Astrocyte (in vitro differentiated cells and primary cell): Measurements from ENCODE around the gene ACACB. TPM values are rescaled to one million over a fixed set of nuclear protein-coding genes. Genes with fewer than 3 reads are reported as not detected.

Source experiments
- DNase-seq: peaks from one replicate; pipeline ENCODE4 v3.0.0-alpha.2; 2010; ENCODE audit warnings: low read depth
- FAIRE-seq: peaks from 2 replicates; lab custom pipeline; 2011; peaks lifted over from hg19 to GRCh38; lab: Jason Lieb, UNC
- H2AFZ ChIP-seq: 2 replicates; pipeline ENCODE4 v1.6.0; 2012; ENCODE audit warnings: low read depth, low read length, inconsistent platforms
- H3K27ac ChIP-seq: 2 replicates; pipeline ENCODE4 v1.5.1; 2011; ENCODE audit warnings: low read depth, low read length, inconsistent platforms
- H3K27me3 ChIP-seq: 2 replicates; pipeline ENCODE4 v1.6.0; 2011; ENCODE audit warnings: low read length, inconsistent platforms; ENCODE audit not compliant: insufficient read depth
- H3K36me3 ChIP-seq: 2 replicates; pipeline ENCODE4 v1.5.1; 2011; ENCODE audit warnings: low read length, inconsistent platforms; ENCODE audit not compliant: insufficient read depth
- H3K4me1 ChIP-seq: 2 replicates; pipeline ENCODE4 v1.5.1; 2011; ENCODE audit warnings: low read length, inconsistent platforms; ENCODE audit not compliant: insufficient read depth
- H3K4me2 ChIP-seq: 2 replicates; pipeline ENCODE4 v1.6.0; 2012; ENCODE audit warnings: low read length, inconsistent platforms
- H3K4me3 ChIP-seq: 2 replicates; pipeline ENCODE4 v1.5.1; 2011; ENCODE audit warnings: low read depth, mild to moderate bottlenecking, low read length, inconsistent platforms; ENCODE audit not compliant: insufficient read depth
- H3K79me2 ChIP-seq: 2 replicates; pipeline ENCODE4 v1.6.0; 2012; ENCODE audit warnings: mild to moderate bottlenecking, low read length, inconsistent platforms; ENCODE audit not compliant: insufficient read depth
- H3K9ac ChIP-seq: 2 replicates; pipeline ENCODE4 v1.6.0; 2012; ENCODE audit warnings: mild to moderate bottlenecking, low read length, inconsistent platforms
- H3K9me3 ChIP-seq: 2 replicates; pipeline ENCODE4 v1.5.1; 2012; ENCODE audit warnings: low read depth, mild to moderate bottlenecking, low read length, inconsistent platforms; ENCODE audit not compliant: insufficient read depth
- H4K20me1 ChIP-seq: 2 replicates; pipeline ENCODE4 v1.6.0; 2012; ENCODE audit warnings: low read length, inconsistent platforms; ENCODE audit not compliant: insufficient read depth
- H3K27ac Mint-ChIP-seq: one replicate; pipeline ENCODE4 v1.8.0; 2021; ENCODE audit warnings: mild to moderate bottlenecking, mixed read lengths; ENCODE audit not compliant: unreplicated experiment
- H3K27me3 Mint-ChIP-seq: one replicate; pipeline ENCODE4 v1.8.0; 2021; ENCODE audit warnings: low read depth, mixed read lengths; ENCODE audit not compliant: unreplicated experiment
- H3K36me3 Mint-ChIP-seq: one replicate; pipeline ENCODE4 v1.8.0; 2021; ENCODE audit warnings: low read depth, mixed read lengths; ENCODE audit not compliant: unreplicated experiment
- H3K4me1 Mint-ChIP-seq: one replicate; pipeline ENCODE4 v1.8.0; 2021; ENCODE audit warnings: low read depth, mixed read lengths; ENCODE audit not compliant: unreplicated experiment
- H3K4me3 Mint-ChIP-seq: one replicate; pipeline ENCODE4 v1.8.0; 2021; ENCODE audit warnings: mild to moderate bottlenecking, moderate library complexity, mixed read lengths; ENCODE audit not compliant: unreplicated experiment
- H3K9me3 Mint-ChIP-seq: one replicate; pipeline ENCODE4 v1.8.0; 2021; ENCODE audit warnings: mild to moderate bottlenecking, mixed read lengths; ENCODE audit not compliant: unreplicated experiment
- EZH2 ChIP-seq: IDR thresholded peaks from 2 replicates; pipeline ENCODE4 v1.6.1; 2012; ENCODE audit warnings: mild to moderate bottlenecking, low read length, inconsistent platforms; ENCODE audit not compliant: insufficient read depth
- total RNA-seq: library from RNA; stranded (reverse); gene quantifications from 2 replicates; pipeline ENCODE4 v1.2.1, GENCODE V29; 2021
- TF ChIP-seq, protein P1 (sequence below): IDR thresholded peaks from 2 replicates; pipeline ENCODE4 v1.5.1; 2011; ENCODE audit warnings: low read depth, mild to moderate bottlenecking, inconsistent platforms, low read length, moderate library complexity; ENCODE audit not compliant: insufficient read depth

ACACB gene
- total RNA-seq, 1 donor from 2014 or later: 3.9 TPM

DNA sequence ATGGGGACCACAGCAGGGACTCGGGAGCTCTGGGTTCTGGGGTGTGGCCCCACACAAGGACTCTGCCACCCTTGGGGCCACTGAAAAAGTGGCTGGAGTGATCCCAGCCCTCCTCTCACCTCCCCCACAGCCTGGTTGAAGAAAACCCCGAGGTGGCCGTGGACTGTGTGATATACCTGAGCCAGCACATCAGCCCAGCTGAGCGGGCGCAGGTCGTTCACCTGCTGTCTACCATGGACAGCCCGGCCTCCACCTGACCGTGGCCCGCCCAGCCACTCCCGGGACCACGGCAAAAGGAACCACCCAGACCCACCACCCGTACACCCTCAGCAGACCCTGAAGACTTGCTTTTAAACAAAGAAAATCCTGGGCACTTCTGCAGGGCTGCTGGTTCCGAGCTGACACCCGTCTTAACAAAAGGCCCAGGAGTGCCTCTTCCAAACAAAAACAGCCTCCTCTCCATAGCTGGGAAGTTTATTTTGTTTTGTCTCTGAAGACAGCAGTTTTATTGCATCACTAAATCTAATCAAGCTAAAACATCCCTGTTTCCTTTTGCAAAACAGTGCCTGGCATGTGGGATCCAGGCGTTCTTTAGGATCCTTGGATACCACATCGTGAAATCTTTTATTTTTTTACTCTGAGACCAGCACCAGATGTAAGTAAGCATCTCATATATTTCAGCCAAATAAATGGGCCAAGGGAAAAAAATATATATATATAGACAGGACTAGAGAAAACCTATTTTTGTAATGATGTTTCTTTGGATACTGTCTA, 149.9 kb downstream of the ACACB start:
- Histone ChIP-seq H3K4me2 (no peak overlapping the region), H3K79me2 (no peaks in the 10 kb centered on the region), H3K4me1 (no peaks in the 10 kb centered on the region), H3K27ac (no peak overlapping the region), H3K9me3 (no peaks in the 10 kb centered on the region), H3K27me3 (no peaks in the 10 kb centered on the region), H3K4me3 (no peak overlapping the region), H3K9ac (no peak overlapping the region), H2AFZ (no peak overlapping the region), H4K20me1 (no peaks in the 10 kb centered on the region), H3K36me3 (no peaks in the 10 kb centered on the region)
- H3K36me3 Mint-ChIP-seq: peaks cover 4% of the 10 kb centered on the region
- TF ChIP-seq, protein P1, sequence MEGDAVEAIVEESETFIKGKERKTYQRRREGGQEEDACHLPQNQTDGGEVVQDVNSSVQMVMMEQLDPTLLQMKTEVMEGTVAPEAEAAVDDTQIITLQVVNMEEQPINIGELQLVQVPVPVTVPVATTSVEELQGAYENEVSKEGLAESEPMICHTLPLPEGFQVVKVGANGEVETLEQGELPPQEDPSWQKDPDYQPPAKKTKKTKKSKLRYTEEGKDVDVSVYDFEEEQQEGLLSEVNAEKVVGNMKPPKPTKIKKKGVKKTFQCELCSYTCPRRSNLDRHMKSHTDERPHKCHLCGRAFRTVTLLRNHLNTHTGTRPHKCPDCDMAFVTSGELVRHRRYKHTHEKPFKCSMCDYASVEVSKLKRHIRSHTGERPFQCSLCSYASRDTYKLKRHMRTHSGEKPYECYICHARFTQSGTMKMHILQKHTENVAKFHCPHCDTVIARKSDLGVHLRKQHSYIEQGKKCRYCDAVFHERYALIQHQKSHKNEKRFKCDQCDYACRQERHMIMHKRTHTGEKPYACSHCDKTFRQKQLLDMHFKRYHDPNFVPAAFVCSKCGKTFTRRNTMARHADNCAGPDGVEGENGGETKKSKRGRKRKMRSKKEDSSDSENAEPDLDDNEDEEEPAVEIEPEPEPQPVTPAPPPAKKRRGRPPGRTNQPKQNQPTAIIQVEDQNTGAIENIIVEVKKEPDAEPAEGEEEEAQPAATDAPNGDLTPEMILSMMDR: no peak
- no peak for TF ChIP-seq EZH2
- H3K4me3 Mint-ChIP-seq: no peak overlapping the region
- H3K9me3 Mint-ChIP-seq: peaks cover 6% of the 10 kb centered on the region
- FAIRE-seq (no peak), DNase-seq (no peak)
- peaks cover 17% of the 10 kb centered on the region for H3K27me3 Mint-ChIP-seq
- no peaks in the 10 kb centered on the region for H3K4me1 Mint-ChIP-seq
- H3K27ac Mint-ChIP-seq: no peak overlapping the region

DNA sequence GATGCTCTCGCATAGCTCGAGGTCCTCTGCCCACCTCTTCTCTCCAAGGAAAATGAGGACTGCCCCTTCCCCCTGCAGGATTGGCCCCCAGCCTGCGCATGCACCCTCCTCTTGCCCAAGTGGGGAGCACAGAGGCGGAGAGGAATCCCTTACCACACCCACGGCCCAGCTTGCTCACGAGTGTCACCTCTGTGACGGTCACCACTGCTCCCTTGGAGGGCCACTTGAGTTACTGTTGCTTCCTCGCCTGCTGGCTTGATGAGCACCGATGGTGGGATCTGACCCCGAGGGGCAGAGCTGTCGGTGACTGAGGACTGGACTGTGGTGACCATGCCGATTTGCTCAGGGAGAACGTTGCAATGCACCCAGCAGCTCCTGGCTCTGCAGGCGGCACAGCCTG, 151.0 kb downstream of the ACACB start:
- H4K20me1 ChIP-seq: no peaks in the 10 kb centered on the region
- no peak for FAIRE-seq

More for the DNA sequence above, 151.0 kb downstream of the ACACB start:
- Mint-ChIP-seq H3K36me3 (peaks cover 4% of the 10 kb centered on the region), H3K4me1 (no peaks in the 10 kb centered on the region), H3K4me3 (no peak overlapping the region), H3K27me3 (peaks cover 23% of the 10 kb centered on the region), H3K27ac (no peak overlapping the region), H3K9me3 (peaks cover 6% of the 10 kb centered on the region)
- no peak overlapping the region for H2AFZ ChIP-seq
- no peaks in the 10 kb centered on the region for H3K4me1 ChIP-seq
- DNase-seq: no peak
- H3K4me2 ChIP-seq: no peak overlapping the region
- no peaks in the 10 kb centered on the region for H3K27me3 ChIP-seq
- TF ChIP-seq, protein P1: no peak
- TF ChIP-seq EZH2: no peak
- no peak overlapping the region for H3K4me3 ChIP-seq
- H3K9me3 ChIP-seq: no peaks in the 10 kb centered on the region
- no peaks in the 10 kb centered on the region for H3K79me2 ChIP-seq
- no peaks in the 10 kb centered on the region for H3K36me3 ChIP-seq
- no peak overlapping the region for H3K9ac ChIP-seq
- no peak overlapping the region for H3K27ac ChIP-seq
